ENCODE results near the gene CARNS1.

The CARNS1 gene

GRCh38 chr11:67468759-67469507, 53.5 kb downstream of the CARNS1 start, which contains the start of gene TMEM134:
TMEM134 (minus strand) TSS chr11:67469251; CDS start chr11:67469192, 59 bp downstream.
- peak; percentile 90 for DNase-seq

GRCh38 chr11:67469508-67469811, 54.0 kb downstream of the CARNS1 start:
- DNase-seq, result no peak

GRCh38 chr11:67470337-67471002, 55.0 kb downstream of the CARNS1 start:
- no peak for DNase-seq

- no peak for DNase-seq
These were observed 57.4 kb downstream of the CARNS1 start for GRCh38 chr11:67472882-67473281.
